GM18505 (cell line): ENCODE results near the gene DISP3.
"Not testable (repeated sequence)": the region's sequence is repeated elsewhere in the genome, so short reads cannot be mapped to it uniquely, and the experiment has no call there.

Experiments used
- ATAC-seq: cut with Tn5 transposase; IDR thresholded peaks from one replicate; pipeline ENCODE4 v1.9.1; 2021; ENCODE audit not compliant: unreplicated experiment
- POLR2A ChIP-seq: IDR thresholded peaks from 4 replicates; pipeline ENCODE4 v1.6.1; 2011; ENCODE audit warnings: borderline replicate concordance; ENCODE audit not compliant: insufficient read depth, insufficient read length; ENCODE audit errors: extremely low read depth

The DISP3 gene

GRCh38 chr1:11573116-11573692 is 94.2 kb downstream of the DISP3 start:
- ATAC-seq, result no peak
- TF ChIP-seq POLR2A, result no peak

- ATAC-seq, result no peak
- TF ChIP-seq POLR2A, result no peak
Measured at GRCh38 chr1:11575553-11575952, 96.6 kb downstream of the DISP3 start.

- no peak for ATAC-seq
- no peak for TF ChIP-seq POLR2A
Measured at GRCh38 chr1:11576109-11576875, 97.3 kb downstream of the DISP3 start.

- no peak for TF ChIP-seq POLR2A
Measured at GRCh38 chr1:11578004-11578403, 99.0 kb downstream of the DISP3 start.

GRCh38 chr1:11579506-11579905 is 100.6 kb downstream of the DISP3 start:
- no peak for TF ChIP-seq POLR2A
- ATAC-seq, result no peak

More at GRCh38 chr1:11578004-11578403, 99.0 kb downstream of the DISP3 start:
- no peak for ATAC-seq

GRCh38 chr1:11580049-11580448 is 101.1 kb downstream of the DISP3 start:
- ATAC-seq, result not testable (repeated sequence)

- ATAC-seq, result no peak
- TF ChIP-seq POLR2A, result no peak
Measured at GRCh38 chr1:11581445-11581991, 102.6 kb downstream of the DISP3 start.

GRCh38 chr1:11585389-11585788 is 106.4 kb downstream of the DISP3 start:
- no peak for TF ChIP-seq POLR2A
- no peak for ATAC-seq
